ENCODE measurements around the gene TPST1. TPM values are rescaled to one million over a fixed set of nuclear protein-coding genes. Genes with fewer than 3 reads are reported as not detected.
"Not testable (repeated sequence)": the region's sequence is repeated elsewhere in the genome, so short reads cannot be mapped to it uniquely, and the experiment has no call there.

TPST1 gene
- total RNA-seq, 4 donors from 2014 or later: 1.4 to 3.7 (median 3.0) TPM

- ATAC-seq (no peak), DNase-seq (no peak)
- intact Hi-C loops (cut with DNase I; ENCODE audit: low total_unique reads) (no loop called here), in situ Hi-C loops (cut with MboI; ENCODE audit: low sequenced_read_pairs in 4 of 4) (no loop called here)
- Histone ChIP-seq H3K4me1 (no peaks in the 10 kb centered on the region), H3K4me3 (no peak overlapping the region), H3K36me3 (no peaks in the 10 kb centered on the region), H3K27ac (no peak overlapping the region), H3K27me3 (no peaks in the 10 kb centered on the region), H3K9me3 (no peaks in the 10 kb centered on the region)
- no peak for TF ChIP-seq POLR2A (IDR thresholded peaks at IDR 0.05)
- TF ChIP-seq CTCF (IDR thresholded peaks at IDR 0.05 in 4 of 5, conservative IDR thresholded peaks at IDR 0.05 in 1 of 5): no peak
Measured at GRCh38 chr7:66362136-66362535, 157.0 kb downstream of the TPST1 start.

- Histone ChIP-seq H3K27ac (no peak overlapping the region), H3K4me3 (no peak overlapping the region), H3K9me3 (no peaks in the 10 kb centered on the region), H3K27me3 (no peaks in the 10 kb centered on the region), H3K4me1 (no peaks in the 10 kb centered on the region), H3K36me3 (no peaks in the 10 kb centered on the region)
- TF ChIP-seq CTCF (IDR thresholded peaks at IDR 0.05 in 4 of 5, conservative IDR thresholded peaks at IDR 0.05 in 1 of 5) (no peak), POLR2A (IDR thresholded peaks at IDR 0.05) (no peak)
- DNase-seq (no peak), ATAC-seq (no peak)
- in situ Hi-C loops (cut with MboI; ENCODE audit: low sequenced_read_pairs in 4 of 4) (no loop called here), intact Hi-C loops (cut with DNase I; ENCODE audit: low total_unique reads) (no loop called here)
Measured at GRCh38 chr7:66363635-66364034, 158.5 kb downstream of the TPST1 start.

GRCh38 chr7:66365031-66365430, 159.9 kb downstream of the TPST1 start:
- not testable (repeated sequence) for H3K27ac ChIP-seq

GRCh38 chr7:66371096-66371824, 166.1 kb downstream of the TPST1 start:
- H3K9me3 ChIP-seq: no peaks in the 10 kb centered on the region
- intact Hi-C loops (cut with DNase I; ENCODE audit: low total_unique reads): no loop called here
- H3K36me3 ChIP-seq: no peaks in the 10 kb centered on the region
- no peaks in the 10 kb centered on the region for H3K27me3 ChIP-seq
- ATAC-seq (no peak), DNase-seq (no peak)
- no peak for TF ChIP-seq POLR2A (IDR thresholded peaks at IDR 0.05)
- no peak for TF ChIP-seq CTCF (IDR thresholded peaks at IDR 0.05 in 4 of 5, conservative IDR thresholded peaks at IDR 0.05 in 1 of 5)
- H3K27ac ChIP-seq: no peak overlapping the region
- no peaks in the 10 kb centered on the region for H3K4me1 ChIP-seq
- no peak overlapping the region for H3K4me3 ChIP-seq
- in situ Hi-C loops (cut with MboI; ENCODE audit: low sequenced_read_pairs in 4 of 4): no loop called here

More at GRCh38 chr7:66365031-66365430, 159.9 kb downstream of the TPST1 start:
- DNase-seq; intact Hi-C loops (cut with DNase I; ENCODE audit: low total_unique reads); H3K27me3 ChIP-seq; H3K9me3 ChIP-seq; in situ Hi-C loops (cut with MboI; ENCODE audit: low sequenced_read_pairs in 4 of 4); ATAC-seq; H3K36me3 ChIP-seq; H3K4me1 ChIP-seq; H3K4me3 ChIP-seq: not testable (repeated sequence)

- H3K9me3 ChIP-seq; ATAC-seq; intact Hi-C loops (cut with DNase I; ENCODE audit: low total_unique reads); H3K4me1 ChIP-seq; H3K27ac ChIP-seq; H3K4me3 ChIP-seq; H3K36me3 ChIP-seq; in situ Hi-C loops (cut with MboI; ENCODE audit: low sequenced_read_pairs in 4 of 4); DNase-seq; H3K27me3 ChIP-seq: not testable (repeated sequence)
Measured at GRCh38 chr7:66374141-66374840, 169.2 kb downstream of the TPST1 start.
